Mesendoderm (in vitro differentiated cells): ENCODE results near the gene SPINK9.
A peak's percentile ranks its signal among the peaks of the same experiment; 100 is the strongest.

ENCODE experiments used
- DNase-seq: peaks from one replicate; pipeline ENCODE4 v3.0.0; 2013
- H2AK5ac ChIP-seq: 2 replicates; pipeline ENCODE4 v1.6.1; 2013; ENCODE audit warnings: low read length, inconsistent platforms
- H2BK120ac ChIP-seq: 2 replicates; pipeline ENCODE4 v1.6.1; 2013; ENCODE audit warnings: low read depth, mild to moderate bottlenecking, low read length, moderate library complexity, mixed read lengths
- H2BK15ac ChIP-seq: replicated peaks from 2 replicates; pipeline ENCODE4 v1.6.1; 2013; ENCODE audit warnings: low read depth, mild to moderate bottlenecking, moderate library complexity
- H2BK5ac ChIP-seq: 2 replicates; pipeline ENCODE4 v1.6.1; 2013; ENCODE audit warnings: low read length, inconsistent platforms
- H3K18ac ChIP-seq: 2 replicates; pipeline ENCODE4 v1.6.1; 2013; ENCODE audit warnings: mild to moderate bottlenecking, low read length, mixed read lengths
- H3K23ac ChIP-seq: one replicate; pipeline ENCODE4 v1.6.1; 2013; ENCODE audit warnings: low read length
- H3K27ac ChIP-seq: 2 replicates; pipeline ENCODE4 v1.5.1; 2013; ENCODE audit warnings: low read depth, mild to moderate bottlenecking, inconsistent platforms, low read length, moderate library complexity
- H3K27me3 ChIP-seq: 2 replicates; pipeline ENCODE4 v1.6.1; 2013; ENCODE audit warnings: low read length, control low read depth, mild to moderate bottlenecking, inconsistent platforms; ENCODE audit not compliant: insufficient read depth, poor library complexity
- H3K36me3 ChIP-seq: 2 replicates; pipeline ENCODE4 v1.6.1; 2013; ENCODE audit warnings: low read length, inconsistent platforms; ENCODE audit not compliant: control insufficient read depth, insufficient read depth
- H3K4ac ChIP-seq: one replicate; pipeline ENCODE4 v1.6.1; 2013; ENCODE audit warnings: low read depth, mild to moderate bottlenecking, low read length, moderate library complexity
- H3K4me1 ChIP-seq: 2 replicates; pipeline ENCODE4 v1.6.1; 2013; ENCODE audit warnings: low read depth, low read length, inconsistent platforms; ENCODE audit not compliant: control insufficient read depth
- H3K4me2 ChIP-seq: 2 replicates; pipeline ENCODE4 v1.6.1; 2013; ENCODE audit warnings: low read length
- H3K4me3 ChIP-seq: 2 replicates; pipeline ENCODE4 v1.5.1; 2013; ENCODE audit warnings: mild to moderate bottlenecking, low read length
- H3K56ac ChIP-seq: one replicate; pipeline ENCODE4 v1.6.1; 2013; ENCODE audit warnings: low read length
- H3K79me1 ChIP-seq: 2 replicates; pipeline ENCODE4 v1.6.1; 2013; ENCODE audit warnings: low read length, inconsistent platforms
- H3K79me2 ChIP-seq: 2 replicates; pipeline ENCODE4 v1.6.1; 2013; ENCODE audit warnings: mild to moderate bottlenecking, low read length; ENCODE audit not compliant: control insufficient read depth, insufficient read depth
- H3K9ac ChIP-seq: 2 replicates; pipeline ENCODE4 v1.6.1; 2013; ENCODE audit warnings: low read length, inconsistent platforms
- H4K5ac ChIP-seq: one replicate; pipeline ENCODE4 v1.6.1; 2013; ENCODE audit warnings: low read length
- H4K8ac ChIP-seq: one replicate; pipeline ENCODE4 v1.6.1; 2013; ENCODE audit warnings: low read depth, mild to moderate bottlenecking, control low read depth, low read length, moderate library complexity
- WGBS: extraction: QIAGEN DNeasy Blood & Tissue Kit; methylation state at CpG from one replicate; pipeline ENCODE4 v1.1.7; 2013; ENCODE audit warnings: low lambda C conversion rate, missing lambda C conversion rate; ENCODE audit not compliant: insufficient coverage; ENCODE audit errors: extremely low coverage; 5-methylcytosine and 5-hydroxymethylcytosine counted together

The SPINK9 gene

GRCh38 chr5:148381906-148382305, 46.5 kb downstream of the SPINK9 start:
- no peak overlapping the region for H4K8ac ChIP-seq

DNA sequence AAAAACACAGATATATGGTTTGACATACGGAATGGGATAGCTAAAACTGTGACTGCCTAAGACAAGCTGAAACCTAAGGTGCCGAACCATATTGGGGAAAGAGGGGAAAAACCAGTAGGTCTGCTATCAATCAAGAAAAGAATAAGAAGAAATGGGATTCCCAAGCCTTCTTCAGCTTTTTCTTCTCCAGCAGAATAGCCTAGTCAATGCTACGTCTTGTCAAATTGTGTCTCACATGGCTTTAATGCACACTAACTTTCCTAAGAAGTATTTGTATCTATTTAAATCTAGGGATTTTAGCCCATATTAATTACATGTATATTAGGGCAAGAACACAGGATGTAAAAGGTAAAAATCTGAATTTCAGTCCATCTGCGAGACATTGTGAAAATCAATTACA, 47.6 kb downstream of the SPINK9 start:
- peaks cover 4% of the 10 kb centered on the region for H3K4me1 ChIP-seq
- H3K27me3 ChIP-seq: no peaks in the 10 kb centered on the region
- no peak overlapping the region for H2BK120ac ChIP-seq
- H3K4me3 ChIP-seq: no peak overlapping the region
- H3K56ac ChIP-seq: no peak overlapping the region
- DNase-seq: no peak
- no CpG with 5 or more reads among the region's 4 CpGs for WGBS
- peak overlapping the region; percentile 62 for H3K9ac ChIP-seq
- no peak overlapping the region for H4K5ac ChIP-seq
- peaks cover 21% of the 10 kb centered on the region for H3K79me2 ChIP-seq
- H3K79me1 ChIP-seq: peaks cover 19% of the 10 kb centered on the region
- H3K4me2 ChIP-seq: no peak overlapping the region
- H3K27ac ChIP-seq: no peak overlapping the region
- no peak overlapping the region for H3K18ac ChIP-seq
- H2BK5ac ChIP-seq: no peak overlapping the region
- no peak overlapping the region for H3K4ac ChIP-seq
- no peaks in the 10 kb centered on the region for H3K36me3 ChIP-seq
- no peak overlapping the region for H4K8ac ChIP-seq
- no peak overlapping the region for H3K23ac ChIP-seq
- H2AK5ac ChIP-seq: no peak overlapping the region
- H2BK15ac ChIP-seq: no peak overlapping the region

More at GRCh38 chr5:148381906-148382305, 46.5 kb downstream of the SPINK9 start:
- H3K27me3 ChIP-seq: no peaks in the 10 kb centered on the region
- no peak overlapping the region for H3K4me3 ChIP-seq
- no peak overlapping the region for H3K9ac ChIP-seq
- no peak overlapping the region for H3K23ac ChIP-seq
- no peak overlapping the region for H2BK120ac ChIP-seq
- no peak overlapping the region for H2AK5ac ChIP-seq
- H3K4ac ChIP-seq: no peak overlapping the region
- H2BK15ac ChIP-seq: no peak overlapping the region
- H3K4me2 ChIP-seq: no peak overlapping the region
- H3K27ac ChIP-seq: no peak overlapping the region
- peaks cover 19% of the 10 kb centered on the region for H3K79me1 ChIP-seq
- no peak overlapping the region for H2BK5ac ChIP-seq
- WGBS: no CpG with 5 or more reads among the region's 3 CpGs
- H3K18ac ChIP-seq: no peak overlapping the region
- H3K79me2 ChIP-seq: peaks cover 21% of the 10 kb centered on the region
- H3K4me1 ChIP-seq: peaks cover 4% of the 10 kb centered on the region
- no peaks in the 10 kb centered on the region for H3K36me3 ChIP-seq
- DNase-seq: peak; percentile 8
- no peak overlapping the region for H3K56ac ChIP-seq
- no peak overlapping the region for H4K5ac ChIP-seq

DNA sequence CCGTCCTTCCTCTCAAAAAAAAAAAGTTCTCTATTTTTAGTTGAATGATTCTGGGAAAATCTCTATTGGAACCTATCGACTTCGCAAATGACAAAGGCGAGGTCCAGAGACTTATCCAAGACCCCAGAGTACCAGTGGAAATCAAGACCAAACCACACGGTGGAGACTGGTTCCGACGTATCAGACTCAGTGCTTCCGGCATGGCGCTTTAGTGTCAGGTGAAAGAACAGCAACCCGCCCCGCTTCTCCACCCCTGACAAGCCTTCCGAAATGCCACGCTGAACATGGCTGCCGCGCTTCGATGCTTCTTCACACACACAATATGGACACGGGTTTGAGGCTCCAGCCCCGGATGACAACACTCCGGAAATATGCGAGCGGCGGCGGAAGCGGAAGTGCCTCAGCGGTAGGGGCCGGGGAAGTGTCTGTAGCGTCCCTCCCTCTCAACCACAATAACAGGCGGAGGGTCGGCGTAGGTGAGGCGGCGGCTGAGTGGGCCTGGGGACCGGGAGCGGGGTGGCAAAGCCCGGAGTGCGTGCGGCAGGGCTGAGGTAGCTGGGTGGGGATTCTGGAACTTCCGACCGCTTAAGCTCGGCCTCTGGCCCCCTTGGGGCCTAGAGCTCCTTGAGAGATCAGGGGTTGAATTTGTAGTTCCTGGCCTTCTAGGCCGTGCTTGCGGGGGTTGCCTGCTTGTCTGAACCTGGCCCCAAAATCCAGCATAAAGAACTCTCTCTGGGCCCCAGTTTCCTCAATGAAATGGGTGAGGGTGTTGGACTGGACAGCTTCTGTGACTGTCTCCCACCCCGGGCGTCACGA, 48.4 kb downstream of the SPINK9 start, which contains the start of gene FBXO38:
FBXO38 (plus strand) TSS at position 395 of the 816 bp plus-strand sequence. CDS start 10,819 bp downstream, outside the sequence.
- peak within 1 kb of the TSS; percentile 92 for H3K9ac ChIP-seq
- no peak within 1 kb of the TSS for H4K5ac ChIP-seq
- H3K27ac ChIP-seq: peak within 1 kb of the TSS; percentile 38
- no peak within 1 kb of the TSS for H2BK5ac ChIP-seq
- H2BK120ac ChIP-seq: no peak within 1 kb of the TSS
- peak within 1 kb of the TSS; percentile 17 for H3K4ac ChIP-seq
- H3K27me3 ChIP-seq: no peaks in the 10 kb centered on the region
- no peaks in the 10 kb centered on the region for H3K36me3 ChIP-seq
- H2AK5ac ChIP-seq: no peak within 1 kb of the TSS
- H3K79me1 ChIP-seq: peaks cover 24% of the 10 kb centered on the region
- H3K79me2 ChIP-seq: peaks cover 26% of the 10 kb centered on the region
- H3K18ac ChIP-seq: peak within 1 kb of the TSS; percentile 3
- peak within 1 kb of the TSS; percentile 92 for H3K4me2 ChIP-seq
- peak within 1 kb of the TSS; percentile 91 for H3K56ac ChIP-seq
- H3K23ac ChIP-seq: no peak within 1 kb of the TSS
- H2BK15ac ChIP-seq: no peak within 1 kb of the TSS
- peak; percentile 99 for DNase-seq
- peak within 1 kb of the TSS; percentile 77 for H4K8ac ChIP-seq
- H3K4me1 ChIP-seq: peaks cover 4% of the 10 kb centered on the region
- H3K4me3 ChIP-seq: peak within 1 kb of the TSS; percentile 85
- no CpG with 5 or more reads among the region's 45 CpGs for WGBS

GRCh38 chr5:148384380-148384737, 49.0 kb downstream of the SPINK9 start:
- Histone ChIP-seq H3K4ac (peak overlapping the region; percentile 17), H3K56ac (peak overlapping the region; percentile 91), H3K27me3 (no peaks in the 10 kb centered on the region), H3K4me1 (peaks cover 4% of the 10 kb centered on the region), H2BK15ac (no peak overlapping the region), H2BK120ac (no peak overlapping the region), H2BK5ac (no peak overlapping the region), H2AK5ac (no peak overlapping the region), H3K79me2 (peaks cover 31% of the 10 kb centered on the region), H3K23ac (no peak overlapping the region), H4K5ac (no peak overlapping the region), H3K9ac (peak overlapping the region; percentile 92), H3K4me3 (peak overlapping the region; percentile 85), H3K4me2 (peak overlapping the region; percentile 92), H3K18ac (peak overlapping the region; percentile 3), H3K27ac (peak overlapping the region; percentile 38), H3K36me3 (no peaks in the 10 kb centered on the region), H3K79me1 (peaks cover 29% of the 10 kb centered on the region), H4K8ac (peak overlapping the region; percentile 77)
- peak; percentile 44 for DNase-seq
- WGBS: no CpG with 5 or more reads among the region's 6 CpGs

DNA sequence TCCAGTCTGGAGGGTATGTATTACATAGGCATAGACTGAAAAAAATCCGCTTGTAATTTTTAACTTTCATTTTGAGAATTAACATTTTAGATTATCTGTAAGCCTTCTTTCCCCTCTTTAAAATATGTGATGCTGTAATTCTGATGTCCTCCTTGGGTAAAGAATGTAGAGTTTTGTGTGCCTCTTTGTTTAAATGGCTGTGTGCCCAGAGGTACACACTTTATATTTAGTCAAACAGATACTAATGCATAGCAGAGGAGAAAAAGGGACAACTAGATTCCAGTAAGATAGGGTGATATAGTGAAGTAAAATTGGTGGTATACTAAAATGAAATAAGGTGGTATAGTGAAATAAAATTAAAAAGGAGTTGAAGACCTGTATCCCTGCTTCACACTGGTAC, 49.7 kb downstream of the SPINK9 start:
- no peak for DNase-seq
- no peak overlapping the region for H3K4ac ChIP-seq
- no peak overlapping the region for H3K27ac ChIP-seq
- no peak overlapping the region for H3K18ac ChIP-seq
- H4K8ac ChIP-seq: no peak overlapping the region
- H3K56ac ChIP-seq: no peak overlapping the region
- H2BK5ac ChIP-seq: no peak overlapping the region
- H3K4me3 ChIP-seq: no peak overlapping the region
- H3K27me3 ChIP-seq: no peaks in the 10 kb centered on the region
- H4K5ac ChIP-seq: no peak overlapping the region
- no peaks in the 10 kb centered on the region for H3K36me3 ChIP-seq
- no peak overlapping the region for H2BK15ac ChIP-seq
- no peak overlapping the region for H3K23ac ChIP-seq
- no peak overlapping the region for H2AK5ac ChIP-seq
- peaks cover 30% of the 10 kb centered on the region for H3K79me1 ChIP-seq
- no peak overlapping the region for H3K9ac ChIP-seq
- WGBS: no CpG with 5 or more reads among the region's 1 CpG
- no peak overlapping the region for H2BK120ac ChIP-seq
- H3K4me1 ChIP-seq: peaks cover 4% of the 10 kb centered on the region
- peaks cover 33% of the 10 kb centered on the region for H3K79me2 ChIP-seq
- H3K4me2 ChIP-seq: no peak overlapping the region
